Activated T-cell treated with anti-CD3 and anti-CD28 coated beads, Interleukin-2, amount 50 U/mL, for 24 hours (primary cell): ENCODE measurements around the gene TEX48.

Experiments used
- DNase-seq: peaks from one replicate; pipeline ENCODE4 v3.0.0-alpha.2; 2020
- H3K27ac Mint-ChIP-seq: 2 replicates; pipeline ENCODE4 v1.8.0; 2020; ENCODE audit warnings: mild to moderate bottlenecking, mixed read lengths
- H3K27me3 Mint-ChIP-seq: 2 replicates; pipeline ENCODE4 v1.8.0; 2020; ENCODE audit warnings: mixed read lengths
- H3K36me3 Mint-ChIP-seq: 2 replicates; pipeline ENCODE4 v1.8.0; 2020; ENCODE audit warnings: low read depth, mixed read lengths
- H3K4me1 Mint-ChIP-seq: 2 replicates; pipeline ENCODE4 v1.8.0; 2020; ENCODE audit warnings: low read depth, mixed read lengths
- H3K4me3 Mint-ChIP-seq: 2 replicates; pipeline ENCODE4 v1.8.0; 2020; ENCODE audit warnings: mild to moderate bottlenecking, moderate library complexity, mixed read lengths
- H3K9me3 Mint-ChIP-seq: 2 replicates; pipeline ENCODE4 v1.8.0; 2020; ENCODE audit warnings: mixed read lengths

TEX48 gene

DNA sequence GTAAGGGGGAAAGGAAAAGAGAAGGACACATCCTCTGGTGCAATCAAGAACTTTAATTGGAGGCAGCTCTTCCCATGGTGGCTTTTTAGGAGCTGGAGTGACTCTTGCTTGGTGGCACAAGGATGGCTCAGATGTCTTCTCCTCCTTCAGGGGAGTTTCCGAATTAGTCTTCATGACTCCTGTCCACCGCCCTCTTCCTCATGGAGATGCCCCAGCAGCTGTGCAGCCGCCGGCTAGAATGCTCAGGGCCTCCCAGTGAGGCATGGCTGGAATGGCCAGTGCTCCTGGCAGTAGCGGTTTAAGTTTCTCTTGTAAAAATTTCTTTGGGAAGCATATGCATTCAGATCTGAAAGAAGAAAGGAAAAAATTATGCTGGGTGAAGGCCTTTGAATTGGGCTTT lies 15.6 kb downstream of the TEX48 start:
- Mint-ChIP-seq H3K4me3 (no peak overlapping the region), H3K27ac (no peak overlapping the region), H3K9me3 (no peaks in the 10 kb centered on the region)

DNA sequence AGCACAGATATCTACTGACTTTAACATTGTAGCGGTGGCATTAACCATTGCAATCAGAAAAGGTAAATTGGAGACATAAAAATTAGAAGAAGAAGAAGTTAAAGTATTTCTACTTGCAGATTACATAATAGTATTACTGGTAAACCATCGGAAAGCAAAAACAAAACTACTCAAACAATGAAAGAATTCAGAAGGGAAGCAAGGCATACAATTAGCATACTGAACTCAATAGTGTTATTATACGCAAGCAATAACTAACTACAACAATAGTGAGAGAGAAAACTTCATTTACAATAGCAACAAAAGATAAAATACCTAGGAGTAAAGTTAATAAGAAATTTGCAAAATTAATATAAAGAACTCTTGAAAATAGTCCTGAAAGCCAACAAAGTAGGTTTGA lies 17.8 kb downstream of the TEX48 start:
- H3K9me3 Mint-ChIP-seq: no peaks in the 10 kb centered on the region
- no peak for DNase-seq
- H3K27me3 Mint-ChIP-seq: peaks cover 9% of the 10 kb centered on the region
- no peak overlapping the region for H3K4me3 Mint-ChIP-seq
- no peaks in the 10 kb centered on the region for H3K36me3 Mint-ChIP-seq
- no peak overlapping the region for H3K27ac Mint-ChIP-seq
- H3K4me1 Mint-ChIP-seq: peaks cover 12% of the 10 kb centered on the region

More for the DNA sequence above, 15.6 kb downstream of the TEX48 start:
- Mint-ChIP-seq H3K27me3 (peaks cover 9% of the 10 kb centered on the region), H3K4me1 (peaks cover 12% of the 10 kb centered on the region), H3K36me3 (no peaks in the 10 kb centered on the region)
- no peak for DNase-seq

DNA sequence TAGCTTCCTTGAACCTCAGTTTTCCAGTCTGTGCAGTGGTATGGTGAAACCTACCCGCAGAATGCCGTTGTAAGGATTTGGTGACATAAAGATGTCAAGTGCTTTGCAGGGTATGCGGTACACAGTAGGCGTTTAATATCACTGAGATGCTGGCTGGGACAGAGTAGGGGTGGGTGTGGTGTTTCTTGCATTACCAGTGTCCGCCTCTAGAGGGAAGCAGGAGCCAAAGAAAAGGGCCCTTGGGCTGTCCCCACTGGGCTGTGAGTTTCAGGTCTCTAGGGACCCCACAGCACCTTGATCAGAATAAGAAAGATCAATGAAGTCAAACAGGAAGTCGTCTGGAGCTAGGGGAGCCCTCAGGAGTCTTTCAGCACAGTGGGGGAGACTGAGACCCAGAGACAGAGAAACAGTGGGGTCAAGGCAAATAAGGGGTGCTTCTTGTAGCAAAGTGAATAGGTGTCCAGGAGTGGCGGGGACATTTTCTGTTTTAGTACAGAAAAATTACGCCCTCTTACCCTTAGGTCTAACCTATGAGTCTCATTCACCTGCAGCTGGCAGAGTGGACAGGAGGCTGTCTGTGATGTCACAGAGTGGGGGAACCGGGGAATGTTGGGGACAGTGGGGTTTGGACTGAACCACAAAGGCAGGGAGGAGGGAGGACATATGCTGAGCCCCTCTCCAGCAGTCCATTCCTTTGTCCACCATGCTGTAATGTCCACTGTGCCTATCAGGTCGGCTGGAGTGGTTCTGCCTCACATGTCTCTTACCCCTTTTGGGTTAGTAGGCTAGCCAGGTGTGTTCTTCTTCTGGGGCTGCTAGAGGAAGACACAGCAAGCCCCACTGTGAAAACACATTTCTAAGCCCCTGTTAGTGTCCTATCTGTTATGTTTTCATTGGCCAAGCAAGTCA lies 19.7 kb downstream of the TEX48 start:
- no peaks in the 10 kb centered on the region for H3K36me3 Mint-ChIP-seq
- peaks cover 9% of the 10 kb centered on the region for H3K27me3 Mint-ChIP-seq
- H3K27ac Mint-ChIP-seq: no peak overlapping the region
- H3K4me1 Mint-ChIP-seq: peaks cover 12% of the 10 kb centered on the region
- no peak overlapping the region for H3K4me3 Mint-ChIP-seq
- DNase-seq: peak; percentile 72
- no peaks in the 10 kb centered on the region for H3K9me3 Mint-ChIP-seq

DNA sequence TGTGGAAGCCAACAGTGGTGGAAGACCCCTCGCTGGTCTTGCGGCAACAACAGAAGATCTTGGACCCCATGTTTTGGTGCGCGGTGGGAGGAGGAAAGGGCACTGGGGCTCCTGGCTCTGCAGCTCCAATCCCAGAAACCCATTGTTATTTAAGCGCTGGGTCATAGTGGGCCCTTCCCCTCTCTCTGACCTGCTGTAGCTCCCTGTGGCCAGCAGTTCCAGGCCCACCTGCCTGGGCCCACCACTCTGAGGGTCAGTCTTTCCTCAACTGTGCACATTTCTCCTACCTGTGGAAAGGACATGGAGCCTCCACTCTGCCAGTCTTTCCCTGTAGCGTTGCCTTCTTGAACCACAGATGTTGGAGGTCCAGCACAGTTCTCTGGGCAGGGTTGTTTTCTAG lies 24.3 kb downstream of the TEX48 start, which contains the start of gene TEX53:
TEX53 (minus strand) TSS at position 101 of the 400 bp plus-strand sequence; CDS start at position 70, 31 bp downstream.
- H3K4me3 Mint-ChIP-seq: no peak within 1 kb of the TSS
- DNase-seq: peak; percentile 9
- no peak within 1 kb of the TSS for H3K27ac Mint-ChIP-seq
- H3K9me3 Mint-ChIP-seq: no peaks in the 10 kb centered on the region
- H3K27me3 Mint-ChIP-seq: peaks cover 6% of the 10 kb centered on the region
- H3K4me1 Mint-ChIP-seq: peaks cover 15% of the 10 kb centered on the region
- H3K36me3 Mint-ChIP-seq: no peaks in the 10 kb centered on the region

DNA sequence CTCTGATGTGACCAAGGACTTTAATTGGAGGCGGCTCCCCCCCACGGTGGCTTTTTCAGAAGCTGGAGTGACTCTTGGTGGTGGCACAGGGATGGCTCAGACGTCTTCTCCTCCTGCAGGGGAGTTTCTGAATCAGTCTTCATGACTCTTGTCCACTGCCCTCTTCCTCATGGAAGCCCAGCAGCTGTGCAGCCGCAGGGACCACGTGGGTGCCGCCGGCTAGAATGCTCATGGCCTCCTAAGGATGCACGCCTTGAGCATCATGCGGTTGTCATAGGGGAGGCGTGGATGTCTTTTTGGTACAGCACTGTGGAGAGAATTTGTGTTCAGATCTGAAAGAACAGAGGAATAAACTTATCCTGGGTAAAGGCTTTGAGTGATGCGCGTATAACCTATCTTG lies 25.7 kb downstream of the TEX48 start:
- Mint-ChIP-seq H3K4me1 (peaks cover 22% of the 10 kb centered on the region), H3K9me3 (no peaks in the 10 kb centered on the region), H3K36me3 (peaks cover 2% of the 10 kb centered on the region), H3K4me3 (no peak overlapping the region), H3K27ac (no peak overlapping the region), H3K27me3 (no peaks in the 10 kb centered on the region)
- DNase-seq: peak; percentile 8

DNA sequence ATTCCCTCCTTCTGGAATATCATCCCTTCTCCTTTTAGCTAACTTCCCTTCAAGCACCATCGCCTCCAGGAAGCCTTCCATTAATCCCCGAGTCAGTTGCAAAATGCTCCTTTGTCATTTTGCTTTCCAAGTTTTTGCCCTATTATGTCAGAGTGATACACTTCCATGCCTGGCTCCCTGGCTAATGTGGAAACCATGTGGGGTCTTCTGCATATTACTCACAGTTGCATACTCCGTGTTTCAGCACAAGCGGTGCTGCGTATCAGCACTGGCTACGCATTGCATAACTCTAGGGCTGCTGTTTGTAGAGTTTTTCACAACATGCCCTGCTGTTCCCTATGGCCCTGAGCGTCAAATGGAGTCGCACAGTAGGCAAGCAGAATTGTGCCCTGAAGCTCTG lies 26.3 kb downstream of the TEX48 start:
- H3K9me3 Mint-ChIP-seq: no peaks in the 10 kb centered on the region

DNA sequence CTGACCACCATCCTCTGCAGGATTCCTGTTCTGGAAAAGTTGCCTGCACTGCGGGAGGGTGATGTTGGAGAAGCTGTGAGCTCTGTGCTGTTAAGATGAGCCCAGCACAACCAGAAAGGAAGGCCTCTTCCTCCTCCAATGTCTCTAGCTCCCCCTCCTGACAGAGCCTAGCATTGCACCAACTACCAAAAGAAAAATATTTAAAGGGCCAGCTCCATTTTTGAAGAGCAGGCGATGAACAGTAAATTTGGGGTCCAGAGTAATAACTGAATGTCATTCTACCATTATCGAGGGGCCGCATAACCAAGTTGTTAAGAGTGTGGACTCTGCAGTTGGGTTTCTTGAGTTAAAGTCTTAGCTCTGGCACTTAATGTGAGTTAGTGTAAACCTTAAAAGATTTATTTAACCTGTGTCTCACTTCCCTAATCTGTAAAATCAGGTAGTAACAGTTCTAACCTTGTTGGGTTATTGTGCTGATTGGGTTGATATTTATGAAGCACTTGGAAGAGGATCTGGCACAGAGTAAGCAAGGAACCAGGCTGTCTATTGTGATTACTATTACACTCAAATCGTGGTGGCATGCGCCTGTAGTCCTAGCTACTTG lies 28.3 kb downstream of the TEX48 start:
- H3K27me3 Mint-ChIP-seq: no peaks in the 10 kb centered on the region
- H3K27ac Mint-ChIP-seq: peak overlapping the region; percentile 65
- peaks cover 18% of the 10 kb centered on the region for H3K36me3 Mint-ChIP-seq
- H3K4me1 Mint-ChIP-seq: peaks cover 27% of the 10 kb centered on the region
- peak; percentile 78 for DNase-seq
- no peak overlapping the region for H3K4me3 Mint-ChIP-seq
- H3K9me3 Mint-ChIP-seq: no peaks in the 10 kb centered on the region

More for the DNA sequence above, 26.3 kb downstream of the TEX48 start:
- H3K4me1 Mint-ChIP-seq: peaks cover 22% of the 10 kb centered on the region
- no peak overlapping the region for H3K27ac Mint-ChIP-seq
- H3K27me3 Mint-ChIP-seq: no peaks in the 10 kb centered on the region
- peaks cover 2% of the 10 kb centered on the region for H3K36me3 Mint-ChIP-seq
- no peak overlapping the region for H3K4me3 Mint-ChIP-seq
- DNase-seq: no peak

DNA sequence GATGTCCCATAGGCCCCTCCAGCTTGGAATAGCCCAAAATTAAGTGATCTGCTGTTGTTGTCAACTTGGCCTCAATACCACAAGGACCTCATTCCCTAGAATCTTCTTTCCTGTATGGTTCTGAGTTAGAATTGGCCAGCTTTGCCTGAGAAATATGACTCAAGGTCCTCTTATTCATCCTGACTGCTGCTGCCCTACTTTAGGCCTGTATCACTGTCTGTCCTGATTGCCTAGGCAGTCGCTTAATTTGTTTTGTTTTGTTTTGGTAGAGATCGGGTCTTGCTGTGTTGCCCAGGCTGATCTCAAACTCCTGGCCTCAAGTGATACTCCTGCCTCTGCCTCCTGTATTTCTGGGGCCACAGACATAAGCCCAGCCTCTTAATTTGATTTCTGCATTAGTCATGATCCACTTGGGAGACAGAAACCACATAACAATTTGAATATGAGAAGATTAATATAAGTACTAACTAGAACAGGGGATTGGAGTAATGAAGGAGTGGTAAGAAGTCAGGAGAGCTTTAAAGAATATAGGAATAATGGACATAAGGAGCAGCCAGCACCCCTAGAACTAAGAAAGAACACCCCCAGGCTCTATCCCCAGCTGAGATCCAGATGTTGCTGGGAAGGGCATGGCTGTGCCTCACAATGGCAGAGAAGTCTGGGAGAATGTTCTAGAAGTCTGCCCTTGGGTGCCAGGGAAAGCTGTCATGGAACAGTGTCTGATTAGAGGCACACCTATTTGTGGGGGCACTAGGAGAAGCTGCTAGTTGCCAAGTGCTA lies 29.0 kb downstream of the TEX48 start:
- Mint-ChIP-seq H3K9me3 (no peaks in the 10 kb centered on the region), H3K4me1 (peaks cover 27% of the 10 kb centered on the region), H3K36me3 (peaks cover 24% of the 10 kb centered on the region), H3K27me3 (no peaks in the 10 kb centered on the region), H3K27ac (peak overlapping the region; percentile 65), H3K4me3 (no peak overlapping the region)
- peak; percentile 26 for DNase-seq

DNA sequence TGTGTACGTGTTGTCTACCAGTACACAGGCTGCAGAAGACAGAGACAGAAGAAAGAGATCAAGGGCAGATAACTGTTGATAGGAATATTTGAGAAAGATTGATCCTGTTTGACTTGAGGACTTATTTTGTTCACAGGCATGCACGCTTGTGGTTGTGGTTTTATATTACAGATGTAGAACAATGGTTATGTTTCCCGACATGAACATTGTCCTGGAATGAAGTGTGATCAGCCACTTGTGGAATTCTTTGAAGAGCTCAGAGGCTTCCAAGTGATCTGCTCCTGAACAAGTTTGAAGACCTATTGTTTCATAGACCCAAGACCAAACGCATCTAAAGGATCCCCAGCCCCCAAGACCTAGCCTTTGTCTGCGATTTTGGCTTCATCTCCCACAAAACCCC lies 38.1 kb downstream of the TEX48 start:
- Mint-ChIP-seq H3K27ac (no peak overlapping the region), H3K4me3 (no peak overlapping the region), H3K9me3 (no peaks in the 10 kb centered on the region), H3K27me3 (no peaks in the 10 kb centered on the region), H3K36me3 (peaks cover 87% of the 10 kb centered on the region), H3K4me1 (peaks cover 5% of the 10 kb centered on the region)
- DNase-seq: no peak

DNA sequence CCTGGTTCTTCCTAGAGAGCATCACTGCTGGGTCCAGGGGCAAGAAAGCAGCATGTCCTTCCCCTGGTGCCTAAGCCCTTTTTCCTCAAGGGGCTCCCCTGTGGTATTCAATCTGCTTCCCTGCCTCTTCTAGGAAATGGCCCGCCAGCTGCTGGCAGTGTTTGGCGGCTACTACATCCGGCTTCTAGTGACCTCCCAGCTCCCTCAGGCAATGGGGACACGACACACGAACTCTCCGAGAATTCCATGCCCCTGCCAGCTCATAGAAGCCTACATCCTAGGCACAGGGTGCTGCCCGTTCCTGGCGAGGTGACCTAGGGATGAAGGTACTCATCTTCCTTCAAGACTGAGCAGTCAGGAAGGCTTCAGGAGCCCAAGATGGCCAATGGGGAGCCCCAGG lies 39.0 kb downstream of the TEX48 start:
- peak; percentile 3 for DNase-seq
- H3K4me1 Mint-ChIP-seq: peaks cover 5% of the 10 kb centered on the region
- H3K27ac Mint-ChIP-seq: no peak overlapping the region
- H3K9me3 Mint-ChIP-seq: no peaks in the 10 kb centered on the region
- peaks cover 87% of the 10 kb centered on the region for H3K36me3 Mint-ChIP-seq
- no peak overlapping the region for H3K4me3 Mint-ChIP-seq
- no peaks in the 10 kb centered on the region for H3K27me3 Mint-ChIP-seq

DNA sequence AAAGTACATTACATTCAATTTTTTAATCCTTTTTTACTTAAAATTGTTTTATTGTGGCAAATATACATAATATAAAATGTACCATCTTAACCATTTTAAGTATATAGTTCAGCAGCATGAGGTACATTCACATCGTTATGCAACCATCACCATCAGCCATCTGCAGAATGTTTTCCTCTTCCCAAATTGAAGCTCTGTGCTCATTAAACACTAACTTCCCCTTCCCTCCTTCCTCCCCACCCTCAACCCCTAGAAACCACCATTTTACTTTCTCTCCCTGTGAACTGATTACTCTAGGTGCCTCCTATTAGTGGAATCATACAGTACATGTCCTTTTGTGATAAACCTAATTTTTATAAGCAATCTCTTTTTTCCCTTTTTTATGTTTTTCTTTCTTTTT lies 40.0 kb downstream of the TEX48 start:
- no peaks in the 10 kb centered on the region for H3K27me3 Mint-ChIP-seq
- no peaks in the 10 kb centered on the region for H3K9me3 Mint-ChIP-seq

DNA sequence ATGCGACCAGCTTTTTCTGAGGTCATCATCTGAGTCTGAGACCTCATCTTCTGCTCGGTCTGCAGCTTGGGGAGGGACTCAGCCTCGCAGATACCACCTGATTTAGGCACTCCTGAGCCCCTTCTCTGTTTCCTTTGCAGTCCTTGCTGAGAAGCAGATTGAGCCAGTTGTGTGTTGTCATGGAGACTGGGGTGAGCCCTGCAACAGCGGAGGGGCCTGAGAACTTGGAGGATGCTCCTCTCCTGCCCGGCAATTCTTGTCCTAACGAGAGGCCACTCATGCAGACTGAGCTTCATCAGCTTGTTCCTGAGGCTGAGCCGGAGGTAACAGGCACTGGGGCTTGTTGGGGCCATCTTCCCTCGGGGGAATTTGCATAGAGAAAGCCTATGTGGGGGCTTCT lies 43.6 kb downstream of the TEX48 start:
- no peak for DNase-seq
- Mint-ChIP-seq H3K9me3 (no peaks in the 10 kb centered on the region), H3K36me3 (peaks cover 86% of the 10 kb centered on the region), H3K27ac (no peak overlapping the region), H3K27me3 (no peaks in the 10 kb centered on the region), H3K4me3 (no peak overlapping the region), H3K4me1 (peaks cover 5% of the 10 kb centered on the region)

More for the DNA sequence above, 40.0 kb downstream of the TEX48 start:
- Mint-ChIP-seq H3K27ac (peak overlapping the region; percentile 57), H3K36me3 (peaks cover 86% of the 10 kb centered on the region), H3K4me3 (no peak overlapping the region), H3K4me1 (peaks cover 5% of the 10 kb centered on the region)
- DNase-seq: no peak

DNA sequence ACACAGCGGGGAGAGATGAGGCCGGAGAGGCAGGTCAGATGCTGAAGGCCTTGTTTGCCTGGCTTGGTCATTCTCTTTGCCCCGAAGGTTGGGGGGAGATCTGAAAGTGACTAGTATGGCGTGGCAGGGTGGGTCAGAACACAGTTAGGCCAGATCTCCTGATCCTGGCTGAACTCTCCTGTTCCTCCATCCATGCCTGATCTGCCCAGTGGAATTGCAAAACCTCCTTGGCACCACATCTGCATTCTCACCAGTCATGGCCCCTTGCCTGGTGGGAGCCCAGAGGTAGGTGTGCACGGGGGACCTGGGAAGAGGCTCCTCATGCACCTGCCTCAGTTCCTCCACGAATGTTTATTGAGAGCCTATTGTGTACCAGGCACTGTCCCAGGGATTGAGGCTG lies 47.6 kb downstream of the TEX48 start:
- Mint-ChIP-seq H3K36me3 (peaks cover 96% of the 10 kb centered on the region), H3K4me3 (no peak overlapping the region), H3K4me1 (no peaks in the 10 kb centered on the region), H3K27me3 (no peaks in the 10 kb centered on the region), H3K9me3 (no peaks in the 10 kb centered on the region), H3K27ac (no peak overlapping the region)
- no peak for DNase-seq

DNA sequence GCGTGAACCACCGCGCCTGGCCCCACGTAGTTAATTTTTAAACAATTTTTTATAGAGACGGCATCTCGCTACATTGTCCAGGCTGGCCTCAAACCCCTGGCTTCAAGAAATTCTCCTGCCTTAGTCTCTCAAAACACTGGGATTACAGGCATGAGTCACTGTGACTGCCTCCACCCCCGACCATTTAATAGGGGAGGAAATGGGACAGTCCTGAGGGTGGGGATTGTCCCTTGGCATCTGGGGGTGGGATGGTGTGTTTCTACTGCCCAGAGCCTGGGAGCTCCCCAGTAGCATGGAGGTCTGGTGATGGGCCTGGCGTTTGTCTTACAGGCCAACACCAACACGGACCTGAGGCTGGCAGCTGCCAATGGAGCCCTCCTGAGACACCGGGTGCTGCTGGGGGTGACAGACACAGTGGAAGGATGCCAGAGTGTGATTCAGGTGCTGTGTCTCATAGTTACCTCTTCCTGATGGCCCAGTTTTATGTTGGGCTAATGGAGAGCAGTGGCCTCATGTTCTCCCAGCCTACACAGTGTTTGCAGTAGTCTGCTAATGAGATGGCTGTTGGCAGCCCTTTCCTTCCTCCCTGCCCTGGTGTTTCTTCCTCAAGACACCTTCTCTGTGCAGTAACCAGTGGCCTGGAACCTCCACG lies 48.4 kb downstream of the TEX48 start:
- no peak for DNase-seq
- H3K27ac Mint-ChIP-seq: no peak overlapping the region
- H3K9me3 Mint-ChIP-seq: no peaks in the 10 kb centered on the region
- no peak overlapping the region for H3K4me3 Mint-ChIP-seq
- peaks cover 96% of the 10 kb centered on the region for H3K36me3 Mint-ChIP-seq
- no peaks in the 10 kb centered on the region for H3K27me3 Mint-ChIP-seq
- no peaks in the 10 kb centered on the region for H3K4me1 Mint-ChIP-seq
